PFSK-1 (cell line): Measurements from ENCODE around the gene OR52L1.

Experiments
- FOXP2 ChIP-seq: optimal IDR thresholded peaks from 2 replicates; pipeline ENCODE3; 2011; ENCODE audit warnings: borderline replicate concordance, control low read depth, inconsistent platforms; ENCODE audit not compliant: insufficient read depth; ENCODE audit errors: extremely low read length, extremely low read depth
- POLR2AphosphoS5 ChIP-seq: IDR thresholded peaks from 2 replicates; pipeline ENCODE4 v1.6.1; 2012; ENCODE audit warnings: low read depth, mild to moderate bottlenecking, control low read depth, low read length, moderate library complexity
- REST ChIP-seq, 2 experiments: IDR thresholded peaks; 2 replicates each; pipeline versions ENCODE4 v1.6.1 to v1.8.0; 2011 to 2012; ENCODE audit warnings: low read depth in 2 of 2, low read length in 2 of 2, control low read depth in 1 of 2, inconsistent platforms in 1 of 2, mild to moderate bottlenecking in 1 of 2, moderate library complexity in 1 of 2; ENCODE audit not compliant: insufficient read depth in 1 of 2
- SIN3A ChIP-seq: IDR thresholded peaks from 2 replicates; pipeline ENCODE4 v1.6.1; 2012; ENCODE audit warnings: mild to moderate bottlenecking, low read length, moderate library complexity, borderline replicate concordance; ENCODE audit not compliant: insufficient read depth
- TAF1 ChIP-seq: IDR thresholded peaks from 2 replicates; pipeline ENCODE4 v1.6.1; 2012; ENCODE audit warnings: low read length, control low read depth, borderline replicate concordance; ENCODE audit not compliant: insufficient read depth

- no peak for TF ChIP-seq REST (IDR thresholded peaks at IDR 0.05; ENCODE audit: insufficient read depth in 1 of 2, low read depth in 2 of 2, low read length in 2 of 2)
- TF ChIP-seq SIN3A = no peak
- no peak for TF ChIP-seq POLR2AphosphoS5
- no peak for TF ChIP-seq TAF1
- TF ChIP-seq FOXP2 = no peak
Observed at GRCh38 chr11:5992604-5993251, 5.9 kb upstream of the OR52L1 start.
